H9 (cell line): ENCODE data around the gene ZBTB16. TPM values are rescaled to one million over a fixed set of nuclear protein-coding genes. Genes with fewer than 3 reads are reported as not detected.

Experiments used
- DNase-seq: peaks from one replicate; pipeline ENCODE4 v3.0.0-alpha.2; 2017
- H2AFZ ChIP-seq: one replicate; pipeline ENCODE4 v1.6.1; 2013; ENCODE audit warnings: mild to moderate bottlenecking, low read length, control low read depth, moderate library complexity
- H2AK5ac ChIP-seq: 2 replicates; pipeline ENCODE4 v1.6.1; 2013; ENCODE audit warnings: low read length, control low read depth, mixed read lengths; ENCODE audit not compliant: insufficient read length
- H2BK120ac ChIP-seq: one replicate; pipeline ENCODE4 v1.6.1; 2013; ENCODE audit warnings: low read depth, mild to moderate bottlenecking, low read length, control low read depth, inconsistent platforms; ENCODE audit not compliant: poor library complexity, severe bottlenecking
- H2BK12ac ChIP-seq: 2 replicates; pipeline ENCODE4 v1.6.1; 2013; ENCODE audit warnings: low read length, control low read depth, mixed read lengths, low read depth; ENCODE audit not compliant: insufficient read length
- H2BK15ac ChIP-seq: 2 replicates; pipeline ENCODE4 v1.6.1; 2013; ENCODE audit warnings: low read depth, low read length, control low read depth
- H2BK20ac ChIP-seq: one replicate; pipeline ENCODE4 v1.6.1; 2013; ENCODE audit warnings: low read depth, mild to moderate bottlenecking, low read length, control low read depth, inconsistent platforms; ENCODE audit not compliant: poor library complexity, severe bottlenecking
- H2BK5ac ChIP-seq: 2 replicates; pipeline ENCODE4 v1.6.1; 2013; ENCODE audit warnings: low read length, control low read depth, mixed read lengths; ENCODE audit not compliant: insufficient read length
- H3K14ac ChIP-seq: 2 replicates; pipeline ENCODE4 v1.6.1; 2013; ENCODE audit warnings: low read length, control low read depth; ENCODE audit not compliant: insufficient read depth
- H3K18ac ChIP-seq: 2 replicates; pipeline ENCODE4 v1.6.1; 2013; ENCODE audit warnings: low read depth, mild to moderate bottlenecking, mixed read lengths, low read length, control low read depth; ENCODE audit not compliant: insufficient read length
- H3K23ac ChIP-seq: 2 replicates; pipeline ENCODE4 v1.6.1; 2013; ENCODE audit warnings: low read length, control low read depth, mixed read lengths, low read depth; ENCODE audit not compliant: insufficient read length
- H3K23me2 ChIP-seq: 2 replicates; pipeline ENCODE4 v1.6.1; 2013; ENCODE audit warnings: low read depth, mild to moderate bottlenecking, mixed read lengths, low read length, control low read depth; ENCODE audit not compliant: insufficient read length, poor library complexity, severe bottlenecking
- H3K27ac ChIP-seq: 2 replicates; pipeline ENCODE4 v1.5.1; 2013; ENCODE audit warnings: low read length, control low read depth, mixed read lengths, low read depth; ENCODE audit not compliant: insufficient read length
- H3K27me3 ChIP-seq: 2 replicates; pipeline ENCODE4 v1.6.1; 2013; ENCODE audit warnings: low read length, control low read depth, inconsistent platforms; ENCODE audit not compliant: insufficient read depth
- H3K4ac ChIP-seq: 2 replicates; pipeline ENCODE4 v1.6.1; 2013; ENCODE audit warnings: low read depth, mild to moderate bottlenecking, control low read depth, inconsistent platforms, low read length, moderate library complexity
- H3K4me1 ChIP-seq: 2 replicates; pipeline ENCODE4 v1.6.1; 2013; ENCODE audit warnings: low read length, control low read depth, inconsistent platforms; ENCODE audit not compliant: insufficient read depth
- H3K4me2 ChIP-seq: 2 replicates; pipeline ENCODE4 v1.6.1; 2013; ENCODE audit warnings: low read length, control low read depth, mixed read lengths; ENCODE audit not compliant: insufficient read length, insufficient read depth
- H3K56ac ChIP-seq: 2 replicates; pipeline ENCODE4 v1.6.1; 2013; ENCODE audit warnings: low read depth, mild to moderate bottlenecking, mixed read lengths, low read length, control low read depth; ENCODE audit not compliant: insufficient read length
- H3K79me1 ChIP-seq: 2 replicates; pipeline ENCODE4 v1.6.1; 2013; ENCODE audit warnings: low read depth, mild to moderate bottlenecking, moderate library complexity, low read length, control low read depth, inconsistent platforms; ENCODE audit not compliant: insufficient read depth, poor library complexity, severe bottlenecking
- H3K79me2 ChIP-seq: 2 replicates; pipeline ENCODE4 v1.6.1; 2013; ENCODE audit warnings: low read length, control low read depth, inconsistent platforms; ENCODE audit not compliant: insufficient read depth
- H3K9ac ChIP-seq: 2 replicates; pipeline ENCODE4 v1.6.1; 2013; ENCODE audit warnings: low read length, control low read depth, mixed read lengths; ENCODE audit not compliant: insufficient read length; ENCODE audit errors: extremely low read depth
- H3K9me3 ChIP-seq: one replicate; pipeline ENCODE4 v1.6.1; 2013; ENCODE audit warnings: low read depth, low read length, inconsistent platforms; ENCODE audit not compliant: control insufficient read depth
- H3T11ph ChIP-seq: one replicate; pipeline ENCODE4 v1.6.1; 2013; ENCODE audit warnings: mild to moderate bottlenecking, low read length, control low read depth, inconsistent platforms
- H4K20me1 ChIP-seq: one replicate; pipeline ENCODE4 v1.6.1; 2013; ENCODE audit not compliant: control insufficient read depth, insufficient read length, insufficient read depth
- H4K5ac ChIP-seq: 2 replicates; pipeline ENCODE4 v1.6.1; 2013; ENCODE audit warnings: low read depth, mild to moderate bottlenecking, mixed read lengths, low read length, control low read depth; ENCODE audit not compliant: insufficient read length
- H4K8ac ChIP-seq: replicated peaks from 2 replicates; pipeline ENCODE4 v1.6.1; 2013; ENCODE audit warnings: low read length, control low read depth, mixed read lengths, low read depth; ENCODE audit not compliant: insufficient read length
- H4K91ac ChIP-seq: 2 replicates; pipeline ENCODE4 v1.6.1; 2013; ENCODE audit warnings: low read depth, mild to moderate bottlenecking, moderate library complexity, mixed read lengths, low read length, control low read depth; ENCODE audit not compliant: insufficient read length
- H3K27ac Mint-ChIP-seq, 3 experiments: 2 replicates in 2 of 3; 3 replicates in 1 of 3; pipeline ENCODE4 v1.8.0; 2020 to 2021; ENCODE audit warnings: mixed read lengths in 3 of 3, mild to moderate bottlenecking in 1 of 3, moderate library complexity in 1 of 3
- H3K27me3 Mint-ChIP-seq: 2 replicates; pipeline ENCODE4 v1.8.0; 2021; ENCODE audit warnings: low read depth, mild to moderate bottlenecking, moderate library complexity, mixed read lengths
- H3K36me3 Mint-ChIP-seq, 3 experiments: 2 replicates in 2 of 3; 3 replicates in 1 of 3; pipeline ENCODE4 v1.8.0; 2020 to 2021; ENCODE audit warnings: low read depth in 3 of 3, mixed read lengths in 3 of 3; ENCODE audit not compliant: insufficient read depth in 1 of 3
- H3K4me1 Mint-ChIP-seq, 2 experiments: 2 replicates each; pipeline ENCODE4 v1.8.0; 2020; ENCODE audit warnings: mixed read lengths in 2 of 2
- H3K4me3 Mint-ChIP-seq, 2 experiments: 2 replicates in 1 of 2; 3 replicates in 1 of 2; pipeline ENCODE4 v1.8.0; 2020 to 2021; ENCODE audit warnings: mild to moderate bottlenecking in 2 of 2, mixed read lengths in 2 of 2, moderate library complexity in 1 of 2
- H3K9me3 Mint-ChIP-seq, 2 experiments: 2 replicates in 1 of 2; 3 replicates in 1 of 2; pipeline ENCODE4 v1.8.0; 2020; ENCODE audit warnings: mild to moderate bottlenecking in 2 of 2, mixed read lengths in 2 of 2, moderate library complexity in 1 of 2
- WGBS: extraction: QIAGEN DNeasy Blood & Tissue Kit; methylation state at CpG from one replicate; pipeline ENCODE4 v1.1.7; 2013; ENCODE audit warnings: missing lambda C conversion rate, low lambda C conversion rate, mixed read lengths; ENCODE audit not compliant: insufficient read length; ENCODE audit errors: extremely low coverage; 5-methylcytosine and 5-hydroxymethylcytosine counted together
- total RNA-seq: library from RNA; stranded (reverse); gene quantifications from 2 replicates; pipeline ENCODE4 v1.2.1, GENCODE V29; 2021
- TF ChIP-seq, protein P1 (sequence below): fragments of 200-600 bp; sonication (generic); conservative IDR thresholded peaks from 3 replicates; pipeline ENCODE4 v1.8.0; 2021; ENCODE audit warnings: antibody characterized with exemption, mild to moderate bottlenecking

The ZBTB16 gene
- total RNA-seq, 1 experiment from 2014 or later: not detected

DNA sequence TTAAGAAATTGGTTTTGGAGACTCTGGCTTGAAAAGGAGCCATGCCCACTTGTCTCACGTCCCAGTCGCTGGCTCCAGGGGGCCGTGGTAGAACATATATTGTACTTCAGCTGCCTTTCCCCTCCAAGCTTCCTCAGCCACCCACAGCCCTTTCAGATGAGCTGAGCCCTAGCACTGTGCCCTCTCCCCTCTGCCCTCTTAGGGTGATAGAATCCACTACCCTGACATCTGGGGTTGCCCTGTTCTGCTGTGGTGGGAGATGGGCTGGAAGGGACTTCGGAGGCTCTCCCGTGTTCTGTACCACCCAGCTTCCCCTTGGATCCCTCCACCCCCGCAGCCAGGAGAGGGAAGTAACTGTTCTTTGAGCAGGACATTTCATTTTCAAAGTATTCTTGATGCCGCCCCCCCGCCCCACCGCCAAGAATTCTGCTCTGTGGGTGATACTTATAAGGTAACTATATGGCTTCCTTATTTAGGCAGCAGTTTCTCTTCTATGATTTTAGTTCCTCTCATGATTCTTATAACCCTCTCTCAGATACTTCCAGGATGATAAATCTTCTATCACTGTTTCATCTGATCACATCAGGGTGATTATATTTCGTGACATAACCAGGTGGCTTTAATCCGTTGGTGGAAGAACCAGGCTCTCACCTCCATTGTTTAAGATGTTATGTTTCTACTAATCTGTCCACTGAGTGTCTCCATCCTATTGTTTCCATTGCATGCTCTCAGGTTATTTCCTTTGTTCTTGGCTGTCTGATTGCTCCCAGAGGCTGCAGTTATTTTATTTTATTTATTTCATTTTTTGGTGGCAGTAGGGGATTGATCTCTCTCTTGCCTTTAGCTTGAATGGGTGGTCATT, 24.1 kb downstream of the ZBTB16 start:
- no CpG with 5 or more reads among the region's 11 CpGs for WGBS
- Histone ChIP-seq H3K4ac (no peak overlapping the region), H3K79me2 (no peaks in the 10 kb centered on the region), H3K27me3 (peaks cover 2% of the 10 kb centered on the region), H3T11ph (no peak overlapping the region), H3K9me3 (no peaks in the 10 kb centered on the region), H2BK120ac (no peak overlapping the region), H2BK5ac (no peak overlapping the region), H3K4me1 (no peaks in the 10 kb centered on the region), H3K56ac (no peak overlapping the region), H3K79me1 (no peaks in the 10 kb centered on the region), H3K9ac (no peak overlapping the region), H3K23ac (no peak overlapping the region), H2BK15ac (no peak overlapping the region), H2BK20ac (no peak overlapping the region), H3K4me2 (no peak overlapping the region), H2AK5ac (no peak overlapping the region), H4K20me1 (no peaks in the 10 kb centered on the region), H3K14ac (0 out of 2 replicates have a peak overlapping the region, but pooled peaks have one; percentile 18), H2AFZ (no peak overlapping the region), H4K5ac (no peak overlapping the region), H2BK12ac (no peak overlapping the region), H3K23me2 (no peaks in the 10 kb centered on the region), H3K18ac (no peak overlapping the region), H4K91ac (no peak overlapping the region), H3K27ac (no peak overlapping the region), H4K8ac (no peak overlapping the region)
- H3K36me3 Mint-ChIP-seq: no peaks in the 10 kb centered on the region
- peaks cover 4 to 24% of the 10 kb centered on the region in 2 experiments for H3K4me1 Mint-ChIP-seq
- H3K4me3 Mint-ChIP-seq: no peak overlapping the region
- DNase-seq: no peak
- H3K9me3 Mint-ChIP-seq: no peaks in the 10 kb centered on the region; a peak in 1 of 5 replicates
- no peak overlapping the region for H3K27ac Mint-ChIP-seq
- peaks cover 89% of the 10 kb centered on the region for H3K27me3 Mint-ChIP-seq
- TF ChIP-seq, protein P1, sequence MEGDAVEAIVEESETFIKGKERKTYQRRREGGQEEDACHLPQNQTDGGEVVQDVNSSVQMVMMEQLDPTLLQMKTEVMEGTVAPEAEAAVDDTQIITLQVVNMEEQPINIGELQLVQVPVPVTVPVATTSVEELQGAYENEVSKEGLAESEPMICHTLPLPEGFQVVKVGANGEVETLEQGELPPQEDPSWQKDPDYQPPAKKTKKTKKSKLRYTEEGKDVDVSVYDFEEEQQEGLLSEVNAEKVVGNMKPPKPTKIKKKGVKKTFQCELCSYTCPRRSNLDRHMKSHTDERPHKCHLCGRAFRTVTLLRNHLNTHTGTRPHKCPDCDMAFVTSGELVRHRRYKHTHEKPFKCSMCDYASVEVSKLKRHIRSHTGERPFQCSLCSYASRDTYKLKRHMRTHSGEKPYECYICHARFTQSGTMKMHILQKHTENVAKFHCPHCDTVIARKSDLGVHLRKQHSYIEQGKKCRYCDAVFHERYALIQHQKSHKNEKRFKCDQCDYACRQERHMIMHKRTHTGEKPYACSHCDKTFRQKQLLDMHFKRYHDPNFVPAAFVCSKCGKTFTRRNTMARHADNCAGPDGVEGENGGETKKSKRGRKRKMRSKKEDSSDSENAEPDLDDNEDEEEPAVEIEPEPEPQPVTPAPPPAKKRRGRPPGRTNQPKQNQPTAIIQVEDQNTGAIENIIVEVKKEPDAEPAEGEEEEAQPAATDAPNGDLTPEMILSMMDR: no peak
